ENCODE data around the gene MYL12A.

DNA sequence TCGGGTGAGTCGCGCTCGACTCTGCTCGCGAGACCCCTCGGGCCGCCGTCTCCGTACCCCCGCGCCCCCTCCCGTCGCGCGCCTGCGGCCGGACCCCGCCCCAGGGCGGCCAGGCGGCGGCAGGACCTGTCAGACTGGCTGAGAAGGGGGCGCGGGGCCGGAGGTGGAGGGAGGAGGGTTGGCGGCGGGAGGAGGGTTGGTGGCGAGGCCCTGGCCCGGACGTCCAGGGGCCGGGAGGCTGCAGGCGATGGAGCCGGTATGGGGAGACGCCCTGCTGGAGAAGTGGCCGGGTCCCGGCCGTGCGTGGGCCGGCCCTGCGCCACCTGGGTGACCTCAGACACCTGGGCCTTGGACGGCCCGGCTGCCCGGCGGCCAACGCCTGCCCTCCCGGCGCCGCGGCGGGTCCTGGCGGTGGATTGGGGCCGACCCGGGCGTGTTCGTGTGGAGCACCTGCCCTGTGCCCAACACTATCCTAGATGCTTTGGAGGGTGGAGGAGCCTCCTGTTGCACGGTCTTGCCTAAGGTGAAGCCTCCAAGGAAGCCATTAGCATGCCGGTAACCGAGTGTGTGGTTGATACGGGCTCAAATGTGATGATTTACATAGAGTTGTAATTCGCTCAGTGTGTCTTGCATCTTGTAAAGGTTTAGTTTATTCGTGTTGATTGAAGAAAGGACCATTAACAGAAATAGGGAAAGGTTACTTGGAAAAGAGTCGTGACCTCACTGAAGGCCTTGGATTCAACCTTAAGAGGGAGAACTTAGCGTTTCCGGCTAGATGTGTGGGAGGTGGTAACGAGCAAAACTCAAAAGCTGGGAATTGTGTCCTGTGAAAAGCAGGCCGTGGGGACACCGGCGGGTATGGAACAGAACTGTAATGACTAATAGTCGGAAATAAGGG is 14.9 kb downstream of the MYL12A start:
- TF ChIP-seq POLR2A (IDR thresholded peaks at IDR 0.05): no peak
- TF ChIP-seq POLR2AphosphoS5 (IDR thresholded peaks at IDR 0.05): no peak
- TF ChIP-seq, protein P1, sequence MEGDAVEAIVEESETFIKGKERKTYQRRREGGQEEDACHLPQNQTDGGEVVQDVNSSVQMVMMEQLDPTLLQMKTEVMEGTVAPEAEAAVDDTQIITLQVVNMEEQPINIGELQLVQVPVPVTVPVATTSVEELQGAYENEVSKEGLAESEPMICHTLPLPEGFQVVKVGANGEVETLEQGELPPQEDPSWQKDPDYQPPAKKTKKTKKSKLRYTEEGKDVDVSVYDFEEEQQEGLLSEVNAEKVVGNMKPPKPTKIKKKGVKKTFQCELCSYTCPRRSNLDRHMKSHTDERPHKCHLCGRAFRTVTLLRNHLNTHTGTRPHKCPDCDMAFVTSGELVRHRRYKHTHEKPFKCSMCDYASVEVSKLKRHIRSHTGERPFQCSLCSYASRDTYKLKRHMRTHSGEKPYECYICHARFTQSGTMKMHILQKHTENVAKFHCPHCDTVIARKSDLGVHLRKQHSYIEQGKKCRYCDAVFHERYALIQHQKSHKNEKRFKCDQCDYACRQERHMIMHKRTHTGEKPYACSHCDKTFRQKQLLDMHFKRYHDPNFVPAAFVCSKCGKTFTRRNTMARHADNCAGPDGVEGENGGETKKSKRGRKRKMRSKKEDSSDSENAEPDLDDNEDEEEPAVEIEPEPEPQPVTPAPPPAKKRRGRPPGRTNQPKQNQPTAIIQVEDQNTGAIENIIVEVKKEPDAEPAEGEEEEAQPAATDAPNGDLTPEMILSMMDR (IDR thresholded peaks at IDR 0.05): no peak
